Stimulated activated CD8-positive, alpha-beta memory T cell treated with anti-CD3 and anti-CD28 coated beads, Interleukin-7, amount 100 ng/mL, for 48 hours (primary cell): ENCODE results near the gene MAGI1.

Experiments used
- DNase-seq, 2 donors: peaks; one replicate each; pipeline ENCODE4 v3.0.0-alpha.2; 2020; ENCODE audit warnings: low read depth in 1 of 2; ENCODE audit errors: extremely low read depth in 1 of 2

Gene MAGI1

DNA sequence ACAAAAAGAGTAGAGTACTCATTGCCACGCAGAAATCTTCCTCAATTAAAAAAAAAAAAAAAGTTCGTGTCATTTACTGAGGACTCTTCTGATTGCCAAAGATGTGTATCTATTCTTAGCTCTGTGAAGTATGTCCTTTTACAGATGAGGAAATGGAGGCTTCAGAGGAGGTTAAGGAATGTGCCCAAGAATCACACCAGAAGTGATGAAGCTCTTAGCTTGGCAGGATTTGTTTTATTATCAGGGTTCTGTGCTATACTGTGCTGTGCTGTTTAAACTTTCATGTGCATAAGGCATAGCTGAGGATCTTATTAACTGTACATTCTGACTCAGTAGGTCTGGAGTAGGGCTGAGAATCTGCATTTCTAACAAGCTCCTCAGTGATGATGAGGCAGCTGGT lies 685.8 kb downstream of the MAGI1 start:
- DNase-seq = no peak

DNA sequence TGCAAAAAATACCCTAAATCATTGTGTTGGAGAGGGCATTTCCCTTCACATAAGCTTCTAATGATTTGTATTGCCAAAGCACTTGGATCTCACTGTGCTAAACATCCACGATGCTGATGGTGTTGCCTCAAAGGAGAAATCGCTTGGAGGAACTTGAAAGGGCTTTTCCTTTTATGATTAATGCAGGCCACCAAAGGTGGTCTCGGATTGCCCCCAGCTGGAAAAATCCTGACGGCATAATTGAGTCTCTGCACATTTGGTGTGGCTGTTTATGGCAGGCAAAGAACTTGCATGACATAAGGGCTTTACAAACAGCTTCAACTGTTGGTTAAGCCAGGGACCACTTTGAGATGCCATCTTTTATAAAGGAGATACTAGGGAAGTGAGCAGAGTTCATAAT lies 687.0 kb downstream of the MAGI1 start:
- DNase-seq = no peak

DNA sequence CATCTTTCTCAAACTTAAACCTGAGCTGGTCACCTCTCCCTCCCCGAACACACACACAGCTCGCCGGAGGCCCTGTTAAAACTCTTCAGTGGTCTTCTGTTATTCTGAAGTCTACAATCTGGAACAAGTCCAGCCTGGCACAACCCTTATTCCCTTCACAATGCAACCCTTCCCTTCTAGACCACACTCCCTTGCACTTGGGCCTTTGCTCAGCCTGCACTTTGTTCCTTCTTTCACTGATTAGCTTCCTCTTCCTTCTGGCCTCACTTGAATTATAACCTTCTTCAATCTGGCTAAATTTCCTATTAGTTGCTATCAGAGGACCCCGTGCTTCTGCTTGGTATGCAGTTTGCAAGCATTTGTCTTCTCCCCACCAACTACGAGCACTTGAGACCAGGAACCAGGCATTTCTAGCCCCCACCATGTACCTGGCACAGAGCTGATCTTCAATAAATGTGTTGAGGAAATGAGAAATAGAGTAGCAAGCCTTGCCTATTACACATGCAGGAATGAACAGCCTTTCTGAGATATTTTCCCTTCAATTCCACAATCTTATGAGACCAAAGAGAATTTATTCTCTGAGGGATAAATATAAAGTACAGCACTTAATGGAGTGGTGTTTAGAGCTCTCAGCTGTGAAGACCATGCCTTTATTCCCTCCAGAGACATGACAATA lies 687.8 kb downstream of the MAGI1 start:
- no peak for DNase-seq

DNA sequence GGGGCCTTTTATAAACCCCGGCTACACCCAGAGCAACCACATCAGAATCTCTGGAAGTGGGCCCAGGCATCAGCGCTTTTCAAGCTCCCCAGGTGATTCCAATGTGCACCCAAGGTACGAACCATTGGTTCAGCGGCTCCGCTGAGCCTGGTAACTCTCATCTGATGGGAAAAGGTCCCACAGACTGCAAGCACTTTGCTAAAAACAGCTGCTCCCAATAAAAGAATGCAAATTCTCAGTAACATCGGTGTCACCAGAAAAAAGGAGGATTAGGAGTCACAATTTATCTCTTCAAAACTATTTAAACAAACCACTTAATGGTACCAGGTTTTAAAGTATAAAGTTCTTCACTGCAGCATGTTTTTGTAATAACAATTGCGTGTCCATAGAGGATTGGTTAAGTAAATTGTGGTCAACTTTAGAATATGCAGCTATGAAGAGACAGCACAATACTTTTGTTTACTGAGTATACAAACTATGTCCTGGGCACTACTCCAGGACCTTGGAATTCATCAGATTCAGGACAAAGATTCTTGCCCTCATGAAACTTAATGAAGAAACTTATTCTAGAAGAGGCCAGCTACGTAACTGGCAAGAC lies 690.2 kb downstream of the MAGI1 start:
- no peak for DNase-seq

DNA sequence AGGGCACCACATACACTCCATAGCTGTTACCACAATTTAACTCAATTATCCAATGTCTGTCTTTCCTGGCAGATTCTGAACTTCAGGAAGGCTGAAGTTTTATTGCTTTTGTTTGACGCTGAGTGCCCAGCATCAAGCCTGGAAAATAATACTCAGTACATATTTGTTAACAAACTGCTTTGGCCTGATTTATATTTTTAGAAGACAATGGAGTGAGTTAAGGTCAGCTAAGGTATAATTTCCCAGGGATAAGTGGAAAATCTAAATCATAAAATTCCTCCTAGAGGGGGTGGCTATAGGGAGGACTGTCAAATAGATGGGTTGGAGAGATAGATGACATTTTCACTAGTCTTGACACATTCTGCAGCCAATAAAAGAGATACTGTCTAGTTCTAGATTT lies 691.6 kb downstream of the MAGI1 start:
- no peak for DNase-seq

DNA sequence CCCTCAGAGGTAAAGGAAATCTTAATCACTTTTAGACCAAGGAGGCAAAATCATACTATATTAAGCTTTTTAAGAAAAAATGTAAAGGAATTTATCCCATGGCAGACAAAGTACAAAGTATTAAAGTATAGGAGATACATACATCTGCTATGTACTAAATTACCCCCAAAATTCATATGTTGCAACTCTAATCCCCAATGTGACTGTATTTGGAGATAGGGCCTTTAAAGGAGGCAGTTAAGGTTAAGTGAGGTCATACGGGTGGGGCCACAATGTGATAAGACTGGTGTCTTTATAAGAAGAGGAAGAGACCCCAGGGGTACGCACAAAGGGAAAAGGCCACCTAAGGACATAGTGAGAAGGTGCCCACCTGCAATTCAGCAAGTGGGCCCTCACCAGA lies 693.9 kb downstream of the MAGI1 start:
- DNase-seq = no peak

DNA sequence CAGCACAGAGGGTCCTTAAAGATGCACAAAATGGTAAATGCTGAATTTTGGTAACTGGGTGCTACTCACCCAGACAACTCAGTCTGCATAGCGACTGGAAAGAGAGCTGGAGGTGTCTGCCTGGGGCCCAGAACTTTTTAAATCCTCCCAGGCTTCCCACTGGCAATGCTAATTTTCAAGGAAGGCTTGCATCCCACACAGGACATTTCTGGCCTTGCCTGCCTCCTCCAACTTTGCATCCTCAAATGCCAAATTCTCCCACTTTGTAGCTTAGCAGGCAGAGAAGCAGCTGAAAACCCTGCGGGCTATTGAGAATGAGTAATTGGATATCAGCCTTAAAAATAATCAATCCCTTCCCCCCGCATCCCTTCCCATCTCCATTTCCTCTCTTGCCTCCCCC lies 694.3 kb downstream of the MAGI1 start:
- no peak for DNase-seq

DNA sequence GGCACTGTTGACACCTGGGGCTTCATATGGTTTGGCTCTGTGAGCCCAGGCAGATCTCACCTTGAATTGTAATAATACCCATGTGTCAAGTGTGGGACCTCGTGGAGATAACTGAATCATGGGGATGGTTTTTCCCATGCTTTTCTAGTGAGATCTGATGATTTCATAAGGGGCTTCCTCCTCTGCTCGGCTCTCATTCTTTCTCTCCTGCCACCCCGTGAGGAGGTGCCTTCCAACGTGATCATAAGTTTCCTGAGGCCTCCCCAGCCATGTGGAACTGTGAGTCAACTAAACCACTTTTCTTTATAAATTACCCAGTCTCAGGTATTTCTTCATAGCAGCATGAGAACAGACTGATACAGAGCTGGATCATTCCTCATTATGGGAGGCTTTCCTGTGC lies 695.0 kb downstream of the MAGI1 start:
- no peak for DNase-seq

DNA sequence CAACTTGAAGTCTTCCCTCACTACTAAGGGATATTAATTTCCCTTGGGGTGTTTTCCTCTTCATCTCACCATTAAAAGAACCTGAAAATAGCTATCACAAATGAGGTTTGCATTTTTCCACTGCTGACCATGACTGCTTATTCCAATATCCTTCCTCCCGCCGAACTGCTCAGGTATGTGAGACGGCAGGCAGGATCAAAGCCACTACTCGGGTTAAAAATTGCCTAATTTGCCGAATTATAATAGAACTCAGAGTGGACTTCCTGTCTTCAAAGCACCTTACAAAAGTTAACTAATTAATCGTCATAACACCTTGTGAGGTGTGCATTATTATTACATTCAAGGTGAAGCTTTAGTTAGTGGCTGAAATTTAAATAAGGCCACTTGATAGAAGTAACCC lies 695.7 kb downstream of the MAGI1 start:
- DNase-seq = no peak

DNA sequence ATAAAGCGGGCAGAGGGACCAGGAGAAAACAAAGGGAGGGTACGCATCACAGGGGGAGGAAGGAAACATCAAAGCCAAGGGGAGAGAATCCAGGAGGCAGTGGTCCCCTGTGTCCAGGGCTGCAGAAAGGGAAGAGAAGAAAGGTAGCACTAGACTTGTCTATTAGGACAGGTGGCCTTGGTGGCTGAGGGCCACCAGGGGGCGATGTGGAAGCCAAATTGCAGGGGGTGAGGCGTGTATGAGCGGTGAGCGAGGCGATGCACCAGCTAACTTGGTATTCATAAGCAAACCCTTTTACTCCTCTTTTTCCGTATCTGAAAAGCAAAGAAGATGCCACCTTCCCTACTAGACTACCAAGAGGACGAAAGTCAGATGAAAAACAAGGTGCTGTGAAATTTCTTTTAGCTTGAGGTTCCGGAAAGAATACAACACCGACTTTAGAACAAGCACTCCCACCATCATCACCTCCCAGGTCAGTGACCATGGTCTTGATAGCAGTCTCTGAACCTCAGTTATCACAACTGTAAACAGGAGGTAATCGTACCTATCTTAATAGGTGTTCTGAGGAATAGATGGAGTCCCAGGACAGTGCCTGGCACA lies 696.5 kb downstream of the MAGI1 start:
- peak; percentile 0 to 4 for DNase-seq

DNA sequence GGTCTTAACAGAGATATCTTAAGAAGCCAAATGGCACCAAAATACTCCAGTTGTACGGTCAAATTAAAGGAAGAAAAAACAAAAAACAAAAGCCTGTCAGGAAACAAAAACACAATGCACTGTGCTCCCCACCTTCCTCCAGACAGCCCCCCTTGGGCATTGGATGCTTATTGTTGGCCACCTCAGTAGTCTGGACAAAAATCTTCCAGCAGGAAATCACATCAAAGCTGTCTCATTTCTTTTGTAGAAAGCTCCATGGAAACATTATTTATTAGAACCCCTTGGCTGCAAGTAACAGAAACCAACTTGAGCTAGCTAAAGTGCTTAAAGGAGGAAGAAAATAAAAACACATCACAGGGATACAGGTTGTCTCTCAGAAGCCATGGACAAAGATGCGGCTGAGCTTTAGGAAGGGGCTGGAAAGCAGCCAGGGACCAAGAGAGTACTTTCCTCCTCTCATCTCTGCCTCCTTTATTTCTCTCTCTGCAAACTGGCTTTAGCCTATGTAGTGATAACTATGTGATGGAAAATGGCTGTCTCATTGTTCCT lies 699.5 kb downstream of the MAGI1 start:
- DNase-seq = no peak

DNA sequence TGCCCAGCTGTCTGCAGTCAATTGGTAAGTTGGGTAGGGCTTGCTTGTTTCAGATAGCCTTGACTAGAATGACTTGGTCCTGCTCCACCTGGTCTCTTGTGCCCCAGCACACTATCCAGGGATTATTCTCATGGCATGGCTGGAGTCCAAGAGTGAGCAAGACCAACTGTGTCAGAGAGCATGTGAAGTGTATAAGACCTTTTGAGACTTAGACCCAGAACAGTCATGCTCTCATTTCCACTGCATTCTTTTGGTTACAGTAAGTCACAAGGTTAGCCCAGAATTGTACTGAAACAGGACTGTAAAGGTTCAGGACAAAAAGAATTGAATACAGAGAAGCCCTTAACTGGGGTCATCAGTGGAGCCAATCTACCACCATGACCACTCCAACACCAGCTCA lies 700.1 kb downstream of the MAGI1 start:
- DNase-seq = no peak

DNA sequence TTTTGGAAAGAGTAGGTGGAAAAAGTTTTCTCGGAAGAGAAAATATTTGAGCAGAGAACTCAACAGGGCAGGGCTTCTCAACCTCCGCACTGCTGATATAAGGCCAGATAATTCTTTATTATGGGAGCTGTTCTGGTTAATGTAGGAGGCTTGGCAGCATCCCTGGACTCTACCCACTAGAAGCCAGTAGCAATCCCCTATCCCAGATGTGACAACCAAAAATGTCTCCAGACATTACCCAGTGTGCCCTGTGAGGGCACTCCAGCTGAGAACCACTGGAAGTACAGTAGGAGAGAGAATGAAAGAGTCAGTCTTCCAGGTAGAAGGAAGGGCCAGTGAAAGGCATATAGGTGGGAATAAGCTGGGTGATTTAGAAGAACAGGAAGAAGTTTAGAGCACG lies 703.1 kb downstream of the MAGI1 start:
- no peak for DNase-seq

DNA sequence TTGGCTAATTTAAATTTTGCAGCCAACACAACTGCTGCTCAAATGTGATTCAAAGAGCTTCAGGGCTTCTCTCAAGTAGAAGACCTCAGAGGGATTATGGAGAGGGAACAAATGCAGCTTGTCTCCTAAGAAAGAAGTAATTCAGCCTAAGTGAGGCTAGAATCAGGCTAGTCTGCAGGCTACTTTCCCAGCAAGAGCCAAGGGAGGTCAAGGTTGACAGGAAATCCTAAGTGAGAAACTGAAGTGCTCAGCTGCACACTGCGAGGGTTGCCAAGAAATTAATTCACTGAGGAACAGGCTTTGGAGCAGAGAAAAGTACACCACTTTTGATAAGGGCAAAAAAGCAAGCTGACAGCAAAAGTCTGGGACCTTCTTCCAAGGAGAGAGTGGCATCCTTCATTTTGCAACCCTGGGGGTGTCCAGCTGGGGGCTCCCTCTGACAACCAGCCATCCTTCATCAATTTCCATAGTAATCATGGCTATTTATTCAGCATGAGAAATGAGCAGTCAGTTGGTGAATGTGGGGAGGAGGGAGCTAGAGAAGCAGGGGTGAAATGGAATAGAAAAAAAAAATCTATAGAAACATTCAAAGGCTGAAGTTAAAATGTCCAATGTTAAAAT lies 704.6 kb downstream of the MAGI1 start:
- no peak for DNase-seq

DNA sequence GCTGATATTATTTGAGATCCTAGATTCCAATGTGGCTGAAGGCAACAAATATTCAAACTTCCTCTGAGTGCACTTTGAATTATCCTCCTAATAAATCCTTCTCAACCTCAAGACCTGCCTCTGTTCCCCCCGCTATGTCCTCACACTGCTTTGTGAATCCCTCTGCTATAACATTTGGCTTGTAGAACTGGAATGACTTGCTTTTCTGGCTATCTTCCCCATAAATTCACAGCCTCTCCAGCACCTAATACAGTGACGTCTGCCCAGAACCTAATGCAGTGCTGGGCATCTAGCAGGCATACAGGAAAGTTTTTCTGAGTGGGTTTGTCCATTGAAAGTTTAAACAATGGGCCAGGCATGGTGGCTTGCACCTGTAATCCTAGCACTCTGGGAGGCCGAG lies 707.0 kb downstream of the MAGI1 start:
- no peak for DNase-seq

DNA sequence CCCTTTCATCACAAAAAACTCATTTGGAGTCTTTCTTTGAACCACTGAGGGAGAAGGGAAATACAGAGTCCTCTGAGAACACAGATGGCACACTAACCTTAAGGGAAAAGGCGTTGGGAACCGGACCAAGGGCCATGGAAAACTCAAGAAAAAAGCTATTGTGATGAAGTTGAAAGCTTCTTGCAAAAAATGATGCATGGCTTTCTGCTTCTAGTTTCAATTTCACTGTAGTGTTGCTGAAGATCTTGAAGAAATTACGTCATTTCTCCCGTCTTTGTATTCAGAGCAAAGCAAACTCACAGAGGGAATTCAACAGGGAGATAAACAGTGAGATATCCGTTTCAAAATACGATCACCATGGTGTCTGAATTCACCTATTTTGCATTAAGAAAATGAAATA lies 708.6 kb downstream of the MAGI1 start:
- no peak for DNase-seq

DNA sequence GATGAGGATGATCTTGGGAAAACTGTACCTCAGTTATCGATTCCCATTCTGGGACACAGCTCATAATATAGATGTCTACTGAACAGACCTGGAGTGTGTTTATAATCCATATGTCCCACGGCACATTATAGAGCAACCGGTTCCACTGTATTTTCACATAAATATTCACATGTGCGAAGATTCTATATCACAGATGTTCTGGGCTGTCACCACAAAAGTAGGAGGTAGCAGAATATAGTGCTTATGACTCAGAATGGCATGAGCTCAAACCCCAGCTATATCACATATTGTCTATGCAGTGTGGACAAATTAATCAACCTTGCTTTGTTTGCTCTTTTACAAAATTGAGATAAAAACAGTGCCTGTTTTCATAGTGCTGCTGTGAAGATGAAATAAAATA lies 710.6 kb downstream of the MAGI1 start:
- DNase-seq = no peak

DNA sequence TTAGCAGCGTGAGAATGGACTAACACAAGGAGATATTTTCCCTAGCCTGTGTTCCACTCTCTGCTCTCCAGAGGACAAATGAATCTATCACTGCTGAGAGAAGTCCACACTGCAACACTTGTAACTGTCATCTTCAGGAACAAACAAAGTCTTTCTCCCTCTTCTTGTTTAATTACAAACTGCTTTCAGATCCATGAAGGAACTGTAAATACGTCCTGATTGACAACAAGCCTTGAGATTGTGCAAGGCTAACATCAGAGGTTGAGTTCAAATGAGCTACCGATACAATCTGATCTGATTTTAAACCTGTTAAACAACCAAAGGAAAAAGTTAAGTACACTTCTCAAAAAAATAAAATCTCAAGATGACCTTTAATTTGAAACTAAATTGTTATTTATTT lies 712.1 kb downstream of the MAGI1 start:
- no peak for DNase-seq

DNA sequence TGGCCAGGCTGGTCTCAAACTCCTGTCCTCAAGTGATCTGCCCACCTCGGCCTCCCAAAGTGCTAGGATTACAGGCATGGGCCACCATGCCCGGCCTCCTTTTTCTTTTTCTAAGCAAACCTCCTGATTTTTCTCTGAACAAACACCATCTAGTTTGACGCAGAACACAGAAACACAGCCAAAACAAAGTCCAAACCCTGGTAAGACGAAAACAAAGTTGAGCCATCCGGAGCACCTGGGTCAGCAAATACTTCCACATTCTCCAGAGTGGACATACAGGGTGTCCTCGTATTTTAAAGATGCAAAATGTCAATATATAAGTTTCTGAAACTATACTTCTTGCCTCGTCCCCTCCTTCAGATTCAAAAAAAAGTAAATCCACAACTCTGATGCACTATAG lies 715.8 kb downstream of the MAGI1 start:
- no peak for DNase-seq

DNA sequence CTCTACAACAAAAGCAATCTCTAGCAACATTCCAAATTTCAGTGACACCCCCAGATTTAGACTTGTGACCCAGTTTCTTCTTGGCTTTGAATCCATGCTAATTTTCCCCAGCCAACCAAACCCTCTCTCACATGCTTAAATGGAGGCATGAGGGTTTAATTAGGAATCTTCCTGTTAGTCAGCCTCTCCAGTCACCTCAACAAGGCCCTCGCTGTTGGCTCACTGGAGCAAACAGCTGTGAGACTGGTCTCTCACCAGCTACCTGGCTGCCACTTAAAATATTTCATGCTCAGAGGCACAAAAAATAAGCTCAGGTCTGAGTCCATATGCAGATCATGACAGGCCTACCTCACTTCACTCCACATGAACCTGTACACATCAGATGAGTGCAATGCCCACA lies 720.5 kb downstream of the MAGI1 start:
- no peak for DNase-seq

DNA sequence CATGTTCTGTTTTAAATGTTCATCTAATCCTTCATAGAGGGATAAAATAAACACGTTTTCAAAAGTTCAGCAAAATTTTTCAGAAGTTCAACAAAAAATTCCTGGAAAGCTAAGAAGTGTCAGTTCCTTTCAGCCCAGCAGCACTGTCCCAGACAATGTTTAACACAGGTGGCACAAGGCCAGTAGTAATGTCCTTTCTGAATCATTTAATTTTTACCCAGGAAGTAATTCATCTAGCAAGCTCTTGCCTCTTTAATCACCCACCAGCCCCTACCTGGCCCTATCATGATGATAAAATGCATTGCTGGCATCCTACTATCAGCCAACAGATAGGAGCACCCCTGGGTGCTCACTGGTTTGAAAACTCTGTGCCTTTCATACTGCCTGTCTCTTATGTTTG lies 723.8 kb downstream of the MAGI1 start:
- no peak for DNase-seq

DNA sequence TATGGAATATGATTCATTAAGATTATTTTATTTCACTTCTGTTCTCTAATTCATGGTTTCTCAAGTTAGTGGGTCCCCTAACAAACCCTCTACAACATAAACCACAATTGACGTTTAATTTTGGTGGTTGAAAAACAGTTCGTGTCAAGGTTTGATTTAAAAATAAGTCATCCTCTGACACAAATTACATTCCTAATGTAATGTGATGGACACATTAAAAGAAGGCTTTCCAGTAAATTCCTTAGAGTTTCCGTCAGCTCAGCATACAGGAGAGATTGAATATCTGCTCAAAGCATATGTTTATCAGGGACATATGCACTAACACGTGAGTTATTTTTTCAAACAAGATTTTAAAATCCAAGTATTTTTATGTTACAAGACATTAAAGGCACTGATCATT lies 724.4 kb downstream of the MAGI1 start:
- DNase-seq = no peak
